Spleen (tissue), 11 donors: Measurements from ENCODE around the gene P2RX4. TPM values are rescaled to one million over a fixed set of nuclear protein-coding genes. Genes with fewer than 3 reads are reported as not detected.

Source experiments
- DNase-seq: peaks from one replicate; pipeline ENCODE4 v3.0.0-alpha.2; 2020
- H3K27ac ChIP-seq, 8 donors: fragments of 200-600 bp; sonication (generic) in 7 of 8; 1 replicate in 4 of 8; 2 replicates in 4 of 8; pipeline versions ENCODE4 v1.5.0 to v1.8.0; 2016 to 2021; ENCODE audit warnings: inconsistent platforms in 4 of 8, mild to moderate bottlenecking in 4 of 8, moderate library complexity in 1 of 8
- H3K27me3 ChIP-seq, 7 donors: fragments of 200-600 bp; sonication (generic) in 6 of 7; replicated peaks in 1 of 7; 1 replicate in 4 of 7; 2 replicates in 3 of 7; pipeline versions ENCODE4 v1.5.0 to v1.8.0; 2016 to 2021; ENCODE audit warnings: inconsistent platforms in 3 of 7, mild to moderate bottlenecking in 1 of 7
- H3K36me3 ChIP-seq, 6 donors: fragments of 200-600 bp; sonication (generic) in 5 of 6; 1 replicate in 4 of 6; 2 replicates in 2 of 6; pipeline versions ENCODE4 v1.5.0 to v1.8.0; 2016 to 2021; ENCODE audit warnings: inconsistent platforms in 2 of 6
- H3K4me1 ChIP-seq, 6 donors: fragments of 200-600 bp; sonication (generic) in 5 of 6; 1 replicate in 3 of 6; 2 replicates in 3 of 6; pipeline versions ENCODE4 v1.5.0 to v1.8.0; 2016 to 2021; ENCODE audit warnings: inconsistent platforms in 3 of 6
- H3K4me3 ChIP-seq, 8 donors: fragments of 200-600 bp; sonication (generic) in 7 of 8; 1 replicate in 4 of 8; 2 replicates in 4 of 8; pipeline versions ENCODE4 v1.5.0 to v1.8.0; 2016 to 2021; ENCODE audit warnings: inconsistent platforms in 4 of 8, mild to moderate bottlenecking in 4 of 8, moderate library complexity in 2 of 8
- H3K9me3 ChIP-seq, 8 donors: fragments of 200-600 bp; sonication (generic) in 7 of 8; 1 replicate in 4 of 8; 2 replicates in 4 of 8; pipeline versions ENCODE4 v1.5.0 to v1.8.0; 2016 to 2021; ENCODE audit warnings: inconsistent platforms in 4 of 8
- POLR2A ChIP-seq, 3 donors: fragments of 450-650 bp; IDR thresholded peaks; one replicate each; pipeline ENCODE4 v1.5.1; 2017; ENCODE audit warnings: antibody characterized with exemption in 3 of 3, mild to moderate bottlenecking in 1 of 3
- POLR2AphosphoS5 ChIP-seq, 3 donors: sonication (generic); formaldehyde crosslinking; IDR thresholded peaks; one replicate each; pipeline ENCODE4 v1.5.1; 2017; ENCODE audit warnings: antibody characterized with exemption in 3 of 3
- WGBS, 5 donors: extraction: QIAGEN DNeasy Blood & Tissue Kit in 3 of 5; methylation state at CpG; one replicate each; pipeline versions ENCODE4 v1.1.5 to v1.1.7; 2013 to 2018; 5-methylcytosine and 5-hydroxymethylcytosine counted together
- intact Hi-C: fragments of 100-400 bp; cut with DNase I; formaldehyde crosslinking; loops from one replicate; pipeline ENCODE4 v1.15.0; 2023; ENCODE audit warnings: low total_unique reads
- polyA plus RNA-seq, 3 donors: library from polyadenylated mRNA; stranded (reverse); fragments of 200-250 nt; gene quantifications; one replicate each; pipeline ENCODE4 v1.2.1, GENCODE V29; 2013
- total RNA-seq, 7 donors: library from RNA; depleted of rRNA in 3 of 7; stranded (reverse); fragments of >200 nt in 3 of 7; fragmentation: NEBNext Ultra II Directional in 4 of 7; extraction: Animal tissue kit (Norgen Biotek cat#: 25700) in 4 of 7; gene quantifications; one replicate each; pipeline versions ENCODE4 v1.1.0 to v1.2.1, GENCODE V29; 2016 to 2021
- TF ChIP-seq, protein P1 (sequence below), 11 experiments: fragments of 200-600 bp in 7 of 11; fragments of 450-650 bp in 4 of 11; sonication (generic) in 4 of 11; IDR thresholded peaks in 8 of 11; conservative IDR thresholded peaks in 3 of 11; 1 replicate in 7 of 11; 2 replicates in 4 of 11; pipeline versions ENCODE4 v1.4.0 to v1.8.0; 2016 to 2021; ENCODE audit warnings: antibody characterized with exemption in 11 of 11, inconsistent platforms in 4 of 11, mild to moderate bottlenecking in 1 of 11
- donor health status: healthy with polysubstance abuse.
- donor health status: DM: no; HTN: no; CAD: no; lungs with moderate emphysema.
- donor health status: DM: no; HTN: no; CAD: no.
- donor health status: Bipolar disorder and iron deficiency.
- donor health status: healthy.
- donor health status: DM: no; HTN: no; CAD: no.
- donor health status: DM: yes; HTN: yes; CAD: no.

The P2RX4 gene
- total and polyA plus RNA-seq, 10 donors = 12.0 to 97.9 (median 34.8) TPM

DNA sequence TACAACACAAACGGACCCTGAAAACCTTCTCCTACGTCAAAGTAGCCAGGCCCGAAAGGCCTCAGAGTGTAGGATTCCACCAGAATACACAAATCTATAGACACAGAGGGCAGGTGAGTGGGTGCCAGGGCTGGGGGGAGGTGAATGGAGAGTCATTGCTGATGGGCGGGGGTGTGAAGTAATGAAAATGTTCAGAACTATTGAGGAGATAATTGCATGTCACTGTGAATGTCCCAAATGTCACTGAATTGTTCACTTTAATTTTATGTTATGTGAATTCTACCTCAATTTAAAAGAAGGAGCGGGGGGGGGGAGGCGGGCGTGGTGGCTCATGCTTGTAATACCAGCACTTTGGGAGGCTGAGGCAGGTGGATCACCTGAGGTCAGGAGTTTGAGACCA, 36.0 kb downstream of the P2RX4 start:
- DNase-seq = no peak
- intact Hi-C loops = no loop called here
- Histone ChIP-seq H3K27ac (no peak overlapping the region), H3K36me3 (peaks cover 0 to 99% (median 64%) of the 10 kb centered on the region in 6 donors), H3K27me3 (no peaks in the 10 kb centered on the region), H3K4me1 (peaks cover 0 to 15% (median 12%) of the 10 kb centered on the region in 6 donors), H3K9me3 (no peaks in the 10 kb centered on the region), H3K4me3 (no peak overlapping the region)
- TF ChIP-seq POLR2AphosphoS5 (IDR thresholded peaks at IDR 0.05) (no peak), POLR2A (IDR thresholded peaks at IDR 0.05) (no peak)
- TF ChIP-seq, protein P1, sequence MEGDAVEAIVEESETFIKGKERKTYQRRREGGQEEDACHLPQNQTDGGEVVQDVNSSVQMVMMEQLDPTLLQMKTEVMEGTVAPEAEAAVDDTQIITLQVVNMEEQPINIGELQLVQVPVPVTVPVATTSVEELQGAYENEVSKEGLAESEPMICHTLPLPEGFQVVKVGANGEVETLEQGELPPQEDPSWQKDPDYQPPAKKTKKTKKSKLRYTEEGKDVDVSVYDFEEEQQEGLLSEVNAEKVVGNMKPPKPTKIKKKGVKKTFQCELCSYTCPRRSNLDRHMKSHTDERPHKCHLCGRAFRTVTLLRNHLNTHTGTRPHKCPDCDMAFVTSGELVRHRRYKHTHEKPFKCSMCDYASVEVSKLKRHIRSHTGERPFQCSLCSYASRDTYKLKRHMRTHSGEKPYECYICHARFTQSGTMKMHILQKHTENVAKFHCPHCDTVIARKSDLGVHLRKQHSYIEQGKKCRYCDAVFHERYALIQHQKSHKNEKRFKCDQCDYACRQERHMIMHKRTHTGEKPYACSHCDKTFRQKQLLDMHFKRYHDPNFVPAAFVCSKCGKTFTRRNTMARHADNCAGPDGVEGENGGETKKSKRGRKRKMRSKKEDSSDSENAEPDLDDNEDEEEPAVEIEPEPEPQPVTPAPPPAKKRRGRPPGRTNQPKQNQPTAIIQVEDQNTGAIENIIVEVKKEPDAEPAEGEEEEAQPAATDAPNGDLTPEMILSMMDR (IDR thresholded peaks at IDR 0.05 in 8 of 11, conservative IDR thresholded peaks at IDR 0.05 in 3 of 11) = no peak
- WGBS, 5 donors = 88 to 98% (median 91%) methylated on average over 7 of the region's 7 CpGs

DNA sequence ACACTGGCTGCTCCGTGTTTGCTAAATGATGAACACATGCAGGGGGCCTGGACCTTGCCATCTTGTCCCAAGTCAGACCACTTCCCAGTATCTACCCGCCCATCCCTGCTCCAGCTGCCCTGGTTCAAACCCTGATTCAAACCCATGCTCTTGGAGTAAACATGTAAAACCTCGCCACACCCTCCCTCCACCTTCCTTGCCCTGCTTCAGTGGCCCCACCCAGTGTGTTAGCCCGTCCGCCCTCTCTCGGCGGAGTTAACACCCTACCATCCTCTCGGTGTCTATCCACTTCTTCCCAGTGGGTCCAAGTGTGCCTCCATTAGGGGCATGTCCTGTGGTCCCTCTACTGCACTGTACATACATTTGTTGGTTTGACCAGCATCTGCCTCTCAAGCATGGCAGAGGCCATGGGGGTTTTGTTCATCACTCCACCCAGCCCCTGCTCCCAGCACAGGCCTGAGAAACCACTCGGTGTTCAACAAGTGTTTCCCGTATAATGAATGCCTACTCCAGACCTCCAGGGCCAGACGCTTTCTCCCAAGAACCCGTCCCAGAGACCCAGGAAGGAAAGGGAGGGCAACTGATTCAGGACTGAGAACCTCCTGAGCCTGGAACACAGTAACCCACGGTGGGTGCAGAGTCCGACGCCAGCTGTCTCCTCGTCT, 37.1 kb downstream of the P2RX4 start:
- Histone ChIP-seq H3K9me3 (no peaks in the 10 kb centered on the region), H3K27ac (no peak overlapping the region), H3K4me3 (no peak overlapping the region), H3K36me3 (peaks cover 0 to 100% (median 74%) of the 10 kb centered on the region in 6 donors), H3K4me1 (peaks cover 0 to 6% (median 2%) of the 10 kb centered on the region in 6 donors), H3K27me3 (no peaks in the 10 kb centered on the region)
- TF ChIP-seq POLR2AphosphoS5 (IDR thresholded peaks at IDR 0.05) = no peak
- TF ChIP-seq POLR2A (IDR thresholded peaks at IDR 0.05) = no peak
- TF ChIP-seq, protein P1 (IDR thresholded peaks at IDR 0.05 in 8 of 11, conservative IDR thresholded peaks at IDR 0.05 in 3 of 11) = no peak
- intact Hi-C loops = no loop called here
- DNase-seq = no peak
- 93 to 98% (median 96%) methylated on average over 16 of the region's 16 CpGs for WGBS, 5 donors

DNA sequence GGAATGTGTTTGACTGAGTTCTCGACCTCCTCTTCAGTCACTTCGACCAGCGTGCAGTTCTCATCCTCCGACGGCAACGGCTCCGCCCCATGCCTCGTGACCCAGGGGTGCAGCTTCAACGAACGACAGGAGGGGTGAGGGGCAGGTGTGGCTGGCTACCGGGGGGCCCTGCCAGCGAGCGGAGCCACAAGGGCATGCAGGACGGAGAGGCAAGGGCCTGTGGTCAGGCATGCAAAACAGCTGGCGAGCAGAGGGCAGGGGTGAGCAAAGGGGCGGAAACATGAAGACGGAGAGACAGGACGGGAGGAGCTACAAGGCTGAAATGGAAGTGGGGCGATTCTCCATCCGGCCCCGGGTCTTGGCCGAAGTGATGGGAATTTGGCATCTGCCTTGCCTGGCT, 38.7 kb downstream of the P2RX4 start:
- DNase-seq = peak; percentile 87
- peaks cover 0 to 100% (median 82%) of the 10 kb centered on the region in 6 donors for H3K36me3 ChIP-seq
- WGBS, 5 donors = 74 to 84% (median 83%) methylated on average over 22 of the region's 22 CpGs
- no peaks in the 10 kb centered on the region for H3K27me3 ChIP-seq
- H3K9me3 ChIP-seq = no peaks in the 10 kb centered on the region
- TF ChIP-seq, protein P1 (IDR thresholded peaks at IDR 0.05 in 8 of 11, conservative IDR thresholded peaks at IDR 0.05 in 3 of 11) = no peak
- TF ChIP-seq POLR2A (IDR thresholded peaks at IDR 0.05) (no peak), POLR2AphosphoS5 (IDR thresholded peaks at IDR 0.05) (peak; percentile 26 to 71 (median 69))
- H3K27ac ChIP-seq = peak overlapping the region in 3 of 8 donors; percentile 5 to 60 (median 36)
- intact Hi-C loops = no loop called here
- peaks cover 0 to 6% (median 0%) of the 10 kb centered on the region in 6 donors for H3K4me1 ChIP-seq
- no peak overlapping the region for H3K4me3 ChIP-seq

DNA sequence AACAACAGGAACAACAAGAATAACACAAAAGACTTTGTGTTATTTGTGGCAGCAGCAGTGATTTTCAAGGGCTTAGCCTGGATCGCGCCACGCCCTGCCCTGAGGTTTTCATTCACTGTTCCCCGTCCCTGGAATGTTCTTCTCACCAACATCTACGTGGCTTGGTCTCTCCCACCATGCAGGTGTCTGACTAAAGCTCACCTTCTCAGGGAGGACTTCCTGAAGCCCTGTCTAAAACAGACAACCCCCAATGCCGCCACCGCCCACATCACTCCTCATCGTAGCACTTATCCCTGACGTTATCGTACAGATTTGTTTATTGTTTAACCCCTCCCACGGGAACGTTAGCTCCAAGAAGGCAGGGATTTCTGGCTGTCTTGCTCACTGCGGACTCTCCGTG, 40.4 kb downstream of the P2RX4 start:
- no peak for TF ChIP-seq POLR2AphosphoS5 (IDR thresholded peaks at IDR 0.05)
- TF ChIP-seq, protein P1 (IDR thresholded peaks at IDR 0.05 in 8 of 11, conservative IDR thresholded peaks at IDR 0.05 in 3 of 11) = no peak
- TF ChIP-seq POLR2A (IDR thresholded peaks at IDR 0.05) = no peak
- intact Hi-C loops = no loop called here
- DNase-seq = no peak
- Histone ChIP-seq H3K36me3 (peaks cover 0 to 98% (median 80%) of the 10 kb centered on the region in 6 donors), H3K27me3 (no peaks in the 10 kb centered on the region), H3K4me3 (no peak overlapping the region), H3K27ac (no peak overlapping the region), H3K9me3 (no peaks in the 10 kb centered on the region), H3K4me1 (peaks cover 0 to 6% (median 0%) of the 10 kb centered on the region in 6 donors)
- WGBS, 5 donors = 88 to 91% (median 90%) methylated on average over 14 of the region's 14 CpGs
